Measurements from ENCODE around the gene FOXL2NB.

GRCh38 chr3:138902171-138902570 lies 44.8 kb upstream of the FOXL2NB start:
- TF ChIP-seq POLR2A (IDR thresholded peaks at IDR 0.05) (no peak), CTCF (IDR thresholded peaks at IDR 0.05) (no peak)

All from uterus (tissue), 2 donors.